Fibroblast of skin of scalp (primary cell): Measurements from ENCODE around the gene DPEP3.

ENCODE experiments used
- DNase-seq: peaks from one replicate; pipeline ENCODE4 v3.0.0-alpha.2; 2013

Gene DPEP3

GRCh38 chr16:67966549-67967182 lies 13.6 kb downstream of the DPEP3 start:
- DNase-seq, result peak; percentile 15

- no peak for DNase-seq
These were observed 14.4 kb downstream of the DPEP3 start for GRCh38 chr16:67965668-67966548.

GRCh38 chr16:67964477-67965131 lies 15.7 kb downstream of the DPEP3 start:
- no peak for DNase-seq

DNA sequence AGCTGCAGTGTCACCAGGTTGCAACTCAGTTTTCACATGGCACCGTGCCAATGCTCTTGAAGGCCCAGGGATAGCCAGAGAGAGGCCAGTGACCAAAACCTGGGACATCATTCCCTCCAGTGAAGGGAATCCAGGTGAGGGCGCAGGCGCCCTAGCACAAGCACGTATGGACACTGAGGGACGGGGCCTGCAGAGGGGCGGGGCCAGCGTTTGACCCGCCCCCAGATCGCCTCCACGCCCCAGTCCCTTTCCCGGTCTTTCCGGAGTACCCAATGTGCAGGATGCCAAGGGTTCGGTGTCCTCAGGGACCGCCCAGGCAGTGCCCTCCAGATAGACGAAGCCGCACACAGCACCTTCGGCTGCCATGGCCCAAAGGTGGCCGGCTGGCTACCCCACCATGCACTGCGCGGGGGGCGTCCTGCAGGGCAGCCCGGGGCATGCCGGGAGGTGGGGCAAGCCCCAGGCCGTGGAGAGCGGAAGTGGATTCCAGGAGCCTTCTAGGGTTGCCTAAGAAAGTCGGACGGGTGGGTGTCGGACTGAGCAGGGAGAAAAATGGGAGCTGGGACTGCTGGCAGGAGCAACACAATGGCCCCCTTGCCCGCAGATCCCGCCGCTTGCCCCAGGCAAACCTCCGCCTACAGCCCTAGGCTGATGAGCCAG lies 16.5 kb downstream of the DPEP3 start:
- DNase-seq, result no peak

GRCh38 chr16:67963292-67963661 lies 17.0 kb downstream of the DPEP3 start:
- DNase-seq, result no peak

DNA sequence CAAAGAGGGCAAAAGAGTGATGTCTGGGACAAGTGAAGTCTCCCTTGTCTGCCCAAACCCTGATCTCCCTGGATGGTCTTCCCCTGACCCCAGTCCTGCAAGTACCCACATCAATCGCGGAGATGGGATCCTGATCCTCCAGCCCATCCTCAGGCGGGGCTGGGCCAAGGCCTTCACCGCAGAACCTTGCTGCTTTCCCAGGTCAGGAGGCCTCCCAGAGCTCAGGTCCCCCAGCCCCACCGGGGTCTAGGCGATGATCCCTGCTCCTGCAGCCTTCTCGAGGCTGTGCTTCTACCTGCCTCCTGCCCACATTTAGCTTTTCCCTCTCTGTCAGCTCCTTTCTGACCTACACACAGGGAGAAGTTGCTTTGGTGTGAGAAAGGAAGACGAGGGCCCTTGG lies 18.2 kb downstream of the DPEP3 start:
- DNase-seq, result no peak

- DNase-seq, result no peak
These were observed 18.7 kb downstream of the DPEP3 start for GRCh38 chr16:67961551-67961957.

DNA sequence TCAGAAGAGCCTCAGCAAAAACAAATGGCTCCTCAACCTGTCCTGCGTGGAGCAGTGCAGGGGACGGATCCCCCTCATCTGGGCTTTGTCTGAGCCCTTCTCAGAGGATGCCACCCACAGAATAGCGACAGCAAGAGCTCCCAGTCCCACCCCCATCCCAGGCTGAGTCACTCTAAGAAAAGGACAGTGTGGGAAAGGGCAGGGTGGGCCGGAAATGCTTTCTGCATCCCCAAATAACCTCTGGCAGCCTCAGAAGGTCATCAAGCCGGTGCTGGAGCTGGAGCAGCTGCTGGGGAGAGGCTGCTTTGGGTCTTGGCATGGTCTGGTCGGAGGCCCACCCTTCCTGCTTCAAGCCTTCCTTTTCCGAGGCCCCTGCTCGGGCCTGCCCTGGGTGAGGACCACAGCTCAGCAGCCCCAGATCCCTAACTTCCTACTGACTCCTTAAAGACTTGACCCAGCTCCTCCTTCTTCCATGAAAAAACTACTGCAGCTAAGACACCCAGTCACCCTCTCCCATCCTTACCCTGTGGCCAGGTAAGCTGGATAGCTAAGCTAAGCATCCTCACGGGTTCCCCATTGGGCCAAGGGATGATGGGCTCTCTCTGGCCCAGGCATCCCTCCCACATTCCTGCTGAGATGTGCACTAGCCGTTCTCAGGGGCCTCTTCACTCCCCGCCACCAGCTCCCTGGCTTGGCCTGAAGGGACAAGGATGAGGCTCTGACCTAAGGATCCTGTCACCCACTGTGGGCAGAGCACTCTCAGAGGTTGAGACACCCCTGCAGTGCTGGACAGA lies 20.6 kb downstream of the DPEP3 start:
- no peak for DNase-seq

GRCh38 chr16:67957622-67958021 lies 22.7 kb downstream of the DPEP3 start:
- DNase-seq, result no peak

DNA sequence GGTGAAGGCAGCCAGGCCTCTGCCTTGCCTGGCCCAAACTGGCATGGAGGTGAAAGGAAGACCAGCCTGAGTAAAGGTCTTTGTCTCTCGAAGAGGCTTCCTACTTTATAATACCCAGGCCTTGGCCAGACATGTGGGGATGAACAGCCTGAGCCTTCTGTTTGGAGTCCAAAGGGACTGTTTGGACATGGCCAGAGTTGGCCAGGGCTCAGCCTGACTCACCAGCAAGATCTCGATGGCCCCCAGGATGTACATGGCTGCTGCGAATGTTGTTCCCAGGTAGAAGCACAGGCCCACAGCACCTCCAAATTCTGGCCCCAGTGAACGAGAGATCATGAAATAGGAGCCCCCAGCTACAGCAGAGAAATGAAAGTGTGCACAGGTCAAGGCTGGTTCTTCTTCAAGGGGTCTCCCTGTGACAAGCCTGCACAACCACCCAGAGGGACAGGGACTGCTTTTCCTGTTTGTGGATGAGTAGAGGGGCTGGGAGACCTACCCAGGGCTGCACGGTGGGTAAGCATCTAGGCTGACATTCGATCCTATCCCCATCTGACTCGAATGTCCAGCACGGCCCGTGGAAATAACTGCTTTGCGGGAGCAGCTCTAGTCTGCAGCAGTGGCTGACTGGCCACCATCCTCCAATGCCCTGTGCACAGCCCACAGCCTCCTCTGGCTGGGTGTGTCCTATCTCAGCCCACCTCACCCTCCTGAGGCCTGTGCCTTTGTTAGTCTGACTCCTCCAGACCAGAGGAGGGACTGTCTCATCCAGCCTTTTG lies 25.7 kb downstream of the DPEP3 start:
- DNase-seq, result no peak

- no peak for DNase-seq
These were observed 26.5 kb downstream of the DPEP3 start for GRCh38 chr16:67953641-67954375.

DNA sequence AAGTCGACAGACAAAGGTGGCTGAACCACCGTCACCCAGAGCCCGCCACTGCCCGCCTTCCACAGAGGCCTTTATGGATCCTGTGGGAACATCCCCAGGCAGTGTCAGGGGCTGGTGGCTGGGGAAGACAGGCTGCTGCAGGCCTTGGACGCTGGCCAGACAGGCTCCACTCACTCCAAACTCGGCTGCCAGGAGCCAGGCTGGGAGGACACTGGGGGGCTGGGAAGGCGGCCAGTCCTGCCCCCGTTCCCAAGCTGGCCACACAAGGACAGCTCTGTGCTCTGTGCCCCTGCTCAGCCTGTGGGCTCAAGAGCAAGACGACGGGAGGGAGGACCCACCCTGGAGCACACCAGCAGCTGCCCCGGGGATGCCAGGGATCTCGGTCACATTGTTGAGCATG lies 28.8 kb downstream of the DPEP3 start:
- DNase-seq, result no peak

DNA sequence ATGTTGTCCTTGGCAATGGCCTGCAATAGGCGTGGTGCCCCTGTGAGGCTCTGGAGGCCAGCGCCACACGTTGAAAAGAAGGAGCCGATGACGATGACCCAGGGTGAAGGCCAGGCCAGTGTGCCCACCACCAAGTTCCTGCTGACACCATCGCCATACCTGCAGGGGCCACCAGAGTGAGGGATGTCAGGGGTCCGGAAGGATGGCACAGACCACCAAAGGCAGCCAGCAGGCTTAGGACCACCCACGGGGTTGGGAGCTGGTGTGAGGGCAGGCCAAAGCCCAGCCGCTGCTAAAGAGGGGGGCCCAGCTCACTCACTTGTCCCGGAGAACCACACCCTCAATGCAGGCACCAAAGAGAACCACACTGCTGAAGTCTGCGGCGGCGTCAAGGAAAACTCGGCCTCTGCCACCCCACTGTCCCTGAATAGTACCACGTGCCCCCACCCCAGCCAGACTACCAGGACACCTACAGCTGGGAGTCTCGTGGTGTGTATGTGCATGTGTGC lies 29.9 kb downstream of the DPEP3 start:
- DNase-seq, result no peak

GRCh38 chr16:67949645-67950044 lies 30.7 kb downstream of the DPEP3 start:
- no peak for DNase-seq

DNA sequence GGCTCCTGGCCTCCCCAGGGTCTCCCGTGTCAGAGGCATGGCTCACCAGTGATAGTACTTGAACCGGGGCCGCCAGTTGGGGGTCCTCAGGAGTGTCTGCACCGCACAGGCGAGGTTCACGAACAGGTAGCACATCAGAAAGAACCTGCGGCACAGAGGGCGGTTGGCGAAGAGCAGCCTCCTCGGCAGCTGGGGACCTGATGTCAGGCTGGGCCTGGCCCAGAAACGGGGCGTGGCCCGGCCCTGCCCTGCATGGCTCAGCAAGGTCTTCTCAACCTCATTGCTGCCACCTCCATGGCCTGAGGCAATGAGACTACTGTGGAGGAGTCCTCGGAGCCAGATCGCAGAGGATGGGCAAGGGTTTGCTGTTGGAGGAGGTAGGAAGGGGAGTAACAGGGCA lies 32.3 kb downstream of the DPEP3 start:
- DNase-seq, result no peak

DNA sequence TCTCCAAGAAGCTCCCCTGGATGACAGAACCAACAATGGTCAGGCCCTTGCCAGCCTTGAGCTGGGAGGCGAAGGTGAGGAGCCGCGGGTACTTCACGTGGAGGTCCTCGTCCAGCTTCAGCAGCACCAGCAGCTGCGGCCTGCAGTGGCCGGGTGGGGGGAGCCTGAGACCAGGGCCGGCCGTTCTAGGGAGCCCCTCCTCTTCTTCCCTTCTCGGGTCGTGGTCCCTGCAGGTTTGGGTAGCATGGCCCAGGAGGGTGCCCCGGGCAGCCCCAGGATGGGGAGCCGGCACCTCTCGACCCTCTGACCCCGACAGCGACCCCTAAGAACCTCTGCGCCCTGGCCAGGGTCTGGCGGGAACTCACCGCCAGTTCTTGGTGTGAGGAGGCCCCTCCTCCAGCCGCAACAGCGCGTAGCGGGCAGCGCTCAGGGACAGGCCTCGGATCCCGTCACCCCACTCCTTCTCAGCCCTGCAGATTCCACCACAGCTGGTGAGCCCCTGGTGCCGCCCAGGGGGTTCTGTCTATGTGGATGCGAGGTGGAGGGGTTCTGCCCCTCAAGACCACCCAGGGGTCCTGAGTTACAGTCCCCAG lies 33.2 kb downstream of the DPEP3 start:
- no peak for DNase-seq

- no peak for DNase-seq
These were observed 34.1 kb downstream of the DPEP3 start for GRCh38 chr16:67946128-67946569.

DNA sequence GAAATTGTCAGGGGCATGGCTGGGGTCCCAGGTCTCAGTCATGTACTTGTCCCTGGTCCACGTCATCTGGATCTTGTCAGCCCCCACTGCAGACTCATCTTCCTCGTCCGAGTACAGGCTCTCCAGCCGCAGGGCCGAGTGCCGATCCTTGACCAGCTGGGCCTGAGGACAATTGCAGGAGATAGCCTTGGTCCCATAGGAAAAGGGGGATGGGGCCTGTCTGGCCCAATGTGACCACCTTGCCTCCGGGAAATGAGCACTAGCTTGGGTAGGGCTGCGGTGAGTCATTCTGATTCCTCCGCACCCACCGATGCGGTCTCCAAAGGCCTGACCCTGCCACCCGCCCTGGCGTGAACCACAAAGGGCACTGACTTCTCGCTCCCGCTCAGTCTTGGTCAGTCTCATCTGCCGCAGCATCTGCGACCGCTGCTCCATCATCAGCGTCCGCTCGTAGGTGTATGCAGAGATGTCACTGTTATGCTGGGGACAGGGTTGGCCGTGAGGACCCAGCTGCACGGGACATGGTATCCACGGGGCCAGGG lies 34.8 kb downstream of the DPEP3 start:
- no peak for DNase-seq

GRCh38 chr16:67944690-67945391 lies 35.5 kb downstream of the DPEP3 start:
- no peak for DNase-seq
